ENCODE results near the gene OR52D1. TPM values are rescaled to one million over a fixed set of nuclear protein-coding genes. Genes with fewer than 3 reads are reported as not detected.

OR52D1 gene
- total RNA-seq, 6 experiments from 2014 or later, result not detected

DNA sequence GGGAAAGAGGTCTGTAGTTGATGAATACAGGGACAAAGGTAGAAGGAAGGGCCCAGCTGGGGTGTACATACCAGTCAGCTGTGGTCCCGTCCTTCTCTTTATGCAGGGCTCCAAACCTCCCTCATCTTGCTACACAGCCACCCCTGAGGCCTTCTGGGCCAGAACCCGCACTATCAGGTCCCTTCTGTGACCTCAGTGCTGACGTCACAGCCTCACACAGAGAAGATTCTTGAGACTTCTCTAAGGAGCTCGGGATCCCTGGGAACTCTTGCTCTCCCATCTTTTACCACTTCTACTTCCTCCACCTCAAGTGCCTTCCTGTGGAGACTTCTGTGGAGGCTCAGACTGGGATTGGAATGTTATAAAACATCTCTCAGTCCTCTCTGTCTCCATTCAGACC is 21.3 kb downstream of the OR52D1 start, which contains the start of gene UBQLN3:
Gene UBQLN3 (minus strand): TSS at position 155 of the 400 bp plus-strand sequence. CDS start 399 bp downstream, outside the sequence.
- no peaks in the 10 kb centered on the region for H3K4me1 Mint-ChIP-seq (ENCODE audit: low read depth)
- TF ChIP-seq, protein P1, sequence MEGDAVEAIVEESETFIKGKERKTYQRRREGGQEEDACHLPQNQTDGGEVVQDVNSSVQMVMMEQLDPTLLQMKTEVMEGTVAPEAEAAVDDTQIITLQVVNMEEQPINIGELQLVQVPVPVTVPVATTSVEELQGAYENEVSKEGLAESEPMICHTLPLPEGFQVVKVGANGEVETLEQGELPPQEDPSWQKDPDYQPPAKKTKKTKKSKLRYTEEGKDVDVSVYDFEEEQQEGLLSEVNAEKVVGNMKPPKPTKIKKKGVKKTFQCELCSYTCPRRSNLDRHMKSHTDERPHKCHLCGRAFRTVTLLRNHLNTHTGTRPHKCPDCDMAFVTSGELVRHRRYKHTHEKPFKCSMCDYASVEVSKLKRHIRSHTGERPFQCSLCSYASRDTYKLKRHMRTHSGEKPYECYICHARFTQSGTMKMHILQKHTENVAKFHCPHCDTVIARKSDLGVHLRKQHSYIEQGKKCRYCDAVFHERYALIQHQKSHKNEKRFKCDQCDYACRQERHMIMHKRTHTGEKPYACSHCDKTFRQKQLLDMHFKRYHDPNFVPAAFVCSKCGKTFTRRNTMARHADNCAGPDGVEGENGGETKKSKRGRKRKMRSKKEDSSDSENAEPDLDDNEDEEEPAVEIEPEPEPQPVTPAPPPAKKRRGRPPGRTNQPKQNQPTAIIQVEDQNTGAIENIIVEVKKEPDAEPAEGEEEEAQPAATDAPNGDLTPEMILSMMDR (IDR thresholded peaks at IDR 0.05), result no peak
- no peaks in the 10 kb centered on the region for H3K36me3 Mint-ChIP-seq (ENCODE audit: low read depth)
- no peak within 1 kb of the TSS for H3K4me3 Mint-ChIP-seq
- H3K27ac Mint-ChIP-seq, result no peak within 1 kb of the TSS
- peaks cover 3% of the 10 kb centered on the region for H3K27me3 Mint-ChIP-seq (ENCODE audit: insufficient read depth)
- DNase-seq, result no peak
- no peaks in the 10 kb centered on the region for H3K9me3 Mint-ChIP-seq

DNA sequence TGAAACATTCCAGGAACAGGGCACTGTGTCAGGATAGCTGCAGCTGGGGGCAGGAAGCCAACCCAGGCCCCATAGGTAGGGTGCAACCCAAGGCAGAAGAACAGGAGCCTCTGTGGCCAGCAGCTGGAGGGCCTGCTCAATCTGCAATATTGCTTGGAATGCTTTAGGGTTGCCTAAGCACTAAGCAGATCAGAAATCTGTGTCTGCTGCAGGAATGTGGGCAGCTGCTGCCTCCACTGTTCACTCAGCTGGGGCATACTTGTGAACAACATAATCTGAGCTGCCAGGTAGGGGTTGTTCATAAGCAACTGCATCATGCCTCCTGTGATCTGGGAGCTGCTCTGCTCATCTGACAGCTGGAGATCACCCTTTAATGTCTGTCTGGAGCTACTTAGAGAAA is 26.4 kb downstream of the OR52D1 start:
- Mint-ChIP-seq H3K27ac (no peak overlapping the region), H3K9me3 (no peaks in the 10 kb centered on the region), H3K4me1 (ENCODE audit: low read depth) (no peaks in the 10 kb centered on the region), H3K36me3 (ENCODE audit: low read depth) (no peaks in the 10 kb centered on the region), H3K4me3 (no peak overlapping the region), H3K27me3 (ENCODE audit: insufficient read depth) (peaks cover 3% of the 10 kb centered on the region)
- TF ChIP-seq, protein P1 (IDR thresholded peaks at IDR 0.05), result no peak
- no peak for DNase-seq

GRCh38 chr11:5516599-5516998 is 28.1 kb downstream of the OR52D1 start, which contains the start of gene UBQLNL:
UBQLNL (minus strand) TSS chr11:5516699; CDS start chr11:5516441, 258 bp downstream.
- no peak for DNase-seq
- peaks cover 3% of the 10 kb centered on the region for H3K27me3 Mint-ChIP-seq (ENCODE audit: insufficient read depth)
- H3K27ac Mint-ChIP-seq, result no peak within 1 kb of the TSS
- H3K4me1 Mint-ChIP-seq (ENCODE audit: low read depth), result no peaks in the 10 kb centered on the region
- TF ChIP-seq, protein P1 (IDR thresholded peaks at IDR 0.05), result no peak
- H3K9me3 Mint-ChIP-seq, result no peaks in the 10 kb centered on the region
- no peak within 1 kb of the TSS for H3K4me3 Mint-ChIP-seq
- no peaks in the 10 kb centered on the region for H3K36me3 Mint-ChIP-seq (ENCODE audit: low read depth)

DNA sequence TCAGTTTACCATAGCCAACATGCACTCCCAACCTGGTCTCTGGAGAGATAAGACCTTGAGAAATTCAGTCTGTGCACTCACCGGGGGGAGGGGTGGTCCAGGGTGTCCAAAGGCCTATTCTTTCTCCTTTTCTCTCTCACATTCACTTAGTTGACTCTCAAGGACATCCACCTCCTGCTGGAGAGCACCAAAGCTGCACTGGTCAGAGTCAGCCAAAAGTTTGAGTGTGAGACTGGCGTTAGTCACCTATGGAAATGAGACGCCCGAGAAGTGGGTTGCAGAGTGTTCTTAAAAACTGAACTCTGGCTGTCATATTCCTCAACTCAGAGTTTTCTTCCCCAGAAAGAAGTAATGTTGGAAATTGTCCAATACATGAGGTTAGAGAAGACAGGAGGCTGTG is 33.1 kb downstream of the OR52D1 start:
- Mint-ChIP-seq H3K36me3 (ENCODE audit: low read depth) (no peaks in the 10 kb centered on the region), H3K9me3 (no peaks in the 10 kb centered on the region), H3K27me3 (ENCODE audit: insufficient read depth) (no peaks in the 10 kb centered on the region; the same call in none of the 2 replicates), H3K4me1 (ENCODE audit: low read depth) (no peaks in the 10 kb centered on the region), H3K27ac (no peak overlapping the region), H3K4me3 (no peak overlapping the region)
- DNase-seq, result no peak
- TF ChIP-seq, protein P1 (IDR thresholded peaks at IDR 0.05), result no peak

DNA sequence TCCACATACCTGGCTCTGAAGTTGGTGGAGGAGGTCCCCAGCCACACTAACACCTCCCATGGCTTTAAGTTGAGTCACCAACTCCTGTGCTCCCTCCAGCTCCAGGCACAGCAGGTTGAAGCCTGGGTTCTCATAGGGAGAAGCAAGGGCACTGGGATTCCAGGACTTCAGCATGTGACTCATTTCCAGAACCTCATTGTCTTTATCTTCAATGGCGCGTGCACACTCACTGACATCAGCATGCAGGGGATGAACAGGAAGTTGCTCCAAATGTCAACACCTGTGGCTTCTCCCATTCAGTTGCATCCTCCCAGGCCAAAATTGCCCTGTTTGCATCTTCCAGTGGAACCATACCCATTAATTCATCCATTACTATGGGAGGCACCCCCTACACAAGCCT is 33.8 kb downstream of the OR52D1 start:
- no peak overlapping the region for H3K4me3 Mint-ChIP-seq
- H3K36me3 Mint-ChIP-seq (ENCODE audit: low read depth), result no peaks in the 10 kb centered on the region
- H3K9me3 Mint-ChIP-seq, result no peaks in the 10 kb centered on the region
- no peak overlapping the region for H3K27ac Mint-ChIP-seq
- TF ChIP-seq, protein P1 (IDR thresholded peaks at IDR 0.05), result no peak
- H3K4me1 Mint-ChIP-seq (ENCODE audit: low read depth), result no peaks in the 10 kb centered on the region
- DNase-seq, result no peak
- peaks cover 3% of the 10 kb centered on the region for H3K27me3 Mint-ChIP-seq (ENCODE audit: insufficient read depth)

GRCh38 chr11:5524756-5525155 is 36.3 kb downstream of the OR52D1 start:
- Mint-ChIP-seq H3K4me1 (ENCODE audit: low read depth) (no peaks in the 10 kb centered on the region), H3K4me3 (no peak overlapping the region)

More at GRCh38 chr11:5524756-5525155, 36.3 kb downstream of the OR52D1 start:
- no peaks in the 10 kb centered on the region for H3K36me3 Mint-ChIP-seq (ENCODE audit: low read depth)
- H3K9me3 Mint-ChIP-seq, result no peaks in the 10 kb centered on the region
- no peak overlapping the region for H3K27ac Mint-ChIP-seq
- H3K27me3 Mint-ChIP-seq (ENCODE audit: insufficient read depth), result peaks cover 3% of the 10 kb centered on the region
- no peak for DNase-seq
- TF ChIP-seq, protein P1 (IDR thresholded peaks at IDR 0.05), result no peak
